Fibroblast of the aortic adventitia (primary cell): ENCODE results near the gene MCTP1. TPM values are rescaled to one million over a fixed set of nuclear protein-coding genes. Genes with fewer than 3 reads are reported as not detected.

Source experiments
- DNase-seq: peaks from one replicate; pipeline ENCODE4 v3.0.0-alpha.2; 2010; ENCODE audit warnings: low read depth
- H3K4me3 ChIP-seq: 2 replicates; pipeline ENCODE4 v1.5.1; 2011; ENCODE audit warnings: low read depth, mild to moderate bottlenecking, control low read depth, low read length, moderate library complexity
- total RNA-seq: library from RNA; depleted of rRNA; stranded (reverse); fragments of >200 nt; gene quantifications from 2 replicates; pipeline ENCODE4 v1.2.3, GENCODE V29; 2012; ENCODE audit warnings: low replicate concordance
- TF ChIP-seq, protein P1 (sequence below): IDR thresholded peaks from 2 replicates; pipeline ENCODE4 v1.5.1; 2011; ENCODE audit warnings: mild to moderate bottlenecking, low read length, control low read depth, inconsistent platforms; ENCODE audit not compliant: insufficient read depth

The MCTP1 gene
- total RNA-seq, 1 donor = 7.6 TPM

DNA sequence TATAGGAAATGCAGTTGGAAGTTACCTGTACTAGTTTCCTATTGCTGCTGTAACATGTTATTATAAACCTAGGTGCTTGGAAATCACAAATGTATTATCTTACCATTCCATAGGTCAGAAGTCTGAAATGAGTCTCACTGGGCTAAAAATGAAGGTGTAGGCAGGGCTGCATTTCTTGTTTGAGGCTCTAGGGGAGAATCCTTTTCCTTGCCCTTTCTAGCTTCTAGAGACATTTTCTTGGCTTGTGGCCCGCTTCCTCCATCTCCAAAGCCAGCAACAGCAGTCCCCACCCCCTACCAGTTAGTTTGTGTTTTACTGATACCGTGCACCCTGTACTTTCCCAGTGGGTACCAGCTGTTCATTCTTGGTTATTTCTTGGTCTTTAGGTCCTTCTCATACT lies 513.2 kb downstream of the MCTP1 start:
- TF ChIP-seq, protein P1, sequence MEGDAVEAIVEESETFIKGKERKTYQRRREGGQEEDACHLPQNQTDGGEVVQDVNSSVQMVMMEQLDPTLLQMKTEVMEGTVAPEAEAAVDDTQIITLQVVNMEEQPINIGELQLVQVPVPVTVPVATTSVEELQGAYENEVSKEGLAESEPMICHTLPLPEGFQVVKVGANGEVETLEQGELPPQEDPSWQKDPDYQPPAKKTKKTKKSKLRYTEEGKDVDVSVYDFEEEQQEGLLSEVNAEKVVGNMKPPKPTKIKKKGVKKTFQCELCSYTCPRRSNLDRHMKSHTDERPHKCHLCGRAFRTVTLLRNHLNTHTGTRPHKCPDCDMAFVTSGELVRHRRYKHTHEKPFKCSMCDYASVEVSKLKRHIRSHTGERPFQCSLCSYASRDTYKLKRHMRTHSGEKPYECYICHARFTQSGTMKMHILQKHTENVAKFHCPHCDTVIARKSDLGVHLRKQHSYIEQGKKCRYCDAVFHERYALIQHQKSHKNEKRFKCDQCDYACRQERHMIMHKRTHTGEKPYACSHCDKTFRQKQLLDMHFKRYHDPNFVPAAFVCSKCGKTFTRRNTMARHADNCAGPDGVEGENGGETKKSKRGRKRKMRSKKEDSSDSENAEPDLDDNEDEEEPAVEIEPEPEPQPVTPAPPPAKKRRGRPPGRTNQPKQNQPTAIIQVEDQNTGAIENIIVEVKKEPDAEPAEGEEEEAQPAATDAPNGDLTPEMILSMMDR = no peak
- DNase-seq = no peak

DNA sequence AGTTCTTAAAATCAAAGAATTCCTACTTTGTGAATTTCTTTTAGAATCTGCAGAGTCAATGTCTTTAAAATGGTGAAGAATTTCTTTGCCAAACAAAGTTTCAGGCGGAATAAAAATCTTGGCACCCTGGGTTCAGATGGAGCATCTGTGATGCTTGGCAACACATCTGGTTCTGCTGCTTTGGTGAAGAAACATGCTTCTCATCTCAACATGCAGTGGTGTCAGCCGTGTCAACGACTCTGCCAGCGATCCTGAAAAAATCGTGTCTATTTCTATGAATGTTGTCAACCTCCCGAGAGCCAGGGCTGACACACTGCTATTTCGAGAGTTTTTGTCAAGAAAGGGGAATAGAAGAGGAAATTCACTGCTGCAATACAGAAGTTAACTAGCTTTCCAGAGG lies 514.9 kb downstream of the MCTP1 start:
- TF ChIP-seq, protein P1 = no peak
- DNase-seq = no peak
- H3K4me3 ChIP-seq = no peak overlapping the region

More for the DNA sequence above, 513.2 kb downstream of the MCTP1 start:
- no peak overlapping the region for H3K4me3 ChIP-seq

DNA sequence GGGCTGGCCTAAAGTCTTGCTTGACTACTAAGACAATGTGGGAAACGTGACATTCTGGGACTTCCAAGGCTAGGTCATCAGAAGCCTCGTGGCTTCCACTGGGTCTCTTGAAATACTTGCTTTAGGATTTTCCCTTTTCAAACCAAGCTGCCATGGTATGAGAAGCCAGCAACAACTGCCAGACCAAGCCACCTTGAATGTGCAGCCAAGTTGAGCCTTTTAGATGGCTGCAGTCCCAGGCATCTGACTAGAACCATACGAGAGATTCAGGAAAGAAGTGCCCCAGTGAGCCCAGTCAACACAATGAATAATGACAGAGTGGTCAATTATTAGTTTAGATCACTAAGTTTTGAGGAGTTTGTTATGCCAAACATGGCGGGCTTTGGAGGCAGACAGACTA lies 523.1 kb downstream of the MCTP1 start:
- no peak overlapping the region for H3K4me3 ChIP-seq
- TF ChIP-seq, protein P1 = no peak
- no peak for DNase-seq

DNA sequence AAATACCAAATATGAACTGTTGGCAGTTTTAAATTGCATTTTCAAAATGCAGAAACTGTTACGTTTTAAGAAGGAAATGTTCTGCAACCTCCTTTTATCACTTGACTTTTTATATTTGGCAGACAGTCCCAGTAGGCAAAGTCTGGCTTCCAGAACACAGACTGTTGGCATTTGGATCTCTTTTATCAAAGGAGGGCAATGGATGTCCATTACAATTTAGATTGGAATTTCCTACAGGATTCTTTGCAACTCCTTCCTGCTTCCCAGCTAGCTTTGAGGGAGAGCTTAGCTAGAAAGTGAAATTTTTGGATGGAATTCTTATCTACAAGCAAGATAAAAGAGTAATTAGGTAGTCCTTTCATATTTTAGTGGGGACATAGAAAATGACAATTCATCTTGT lies 523.8 kb downstream of the MCTP1 start:
- no peak overlapping the region for H3K4me3 ChIP-seq
- TF ChIP-seq, protein P1 = no peak
- no peak for DNase-seq

DNA sequence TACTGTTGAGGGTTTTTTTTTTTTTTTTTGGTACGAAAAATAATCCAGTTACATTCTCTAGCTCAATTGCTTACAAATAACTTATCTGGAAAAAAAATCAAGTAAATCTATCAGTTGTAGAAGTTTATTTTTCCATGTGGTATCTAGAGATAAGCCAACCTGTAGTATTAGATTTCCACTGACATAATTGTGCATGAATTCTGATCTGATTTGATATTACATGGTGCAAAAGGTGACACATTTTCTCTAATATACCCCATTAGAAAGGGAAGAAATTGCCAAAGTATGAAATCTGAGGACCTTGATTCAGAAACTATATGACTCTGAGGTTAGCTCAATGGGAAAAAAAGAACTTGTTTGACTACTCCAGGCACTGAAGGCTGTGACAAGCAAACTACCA lies 524.9 kb downstream of the MCTP1 start:
- TF ChIP-seq, protein P1 = no peak
- no peak overlapping the region for H3K4me3 ChIP-seq
- no peak for DNase-seq

DNA sequence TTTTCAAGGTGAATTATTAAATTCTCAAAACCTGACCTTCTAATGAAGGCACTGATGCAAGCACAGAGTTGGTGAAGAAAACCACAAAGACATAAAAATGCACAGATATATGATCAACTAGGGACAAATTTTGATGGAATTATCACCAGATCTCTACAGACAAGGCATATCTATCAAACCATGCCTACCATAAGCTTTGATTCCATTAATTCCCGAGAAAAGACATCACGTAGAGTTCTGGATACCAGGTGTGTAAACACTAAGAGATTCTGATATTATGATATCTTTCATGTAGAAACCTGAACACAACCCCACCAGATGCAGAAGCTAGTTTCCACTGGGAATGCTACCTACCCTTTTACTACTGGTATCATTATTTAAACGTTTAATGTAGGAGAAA lies 525.9 kb downstream of the MCTP1 start:
- no peak for DNase-seq
- TF ChIP-seq, protein P1 = no peak
- no peak overlapping the region for H3K4me3 ChIP-seq

DNA sequence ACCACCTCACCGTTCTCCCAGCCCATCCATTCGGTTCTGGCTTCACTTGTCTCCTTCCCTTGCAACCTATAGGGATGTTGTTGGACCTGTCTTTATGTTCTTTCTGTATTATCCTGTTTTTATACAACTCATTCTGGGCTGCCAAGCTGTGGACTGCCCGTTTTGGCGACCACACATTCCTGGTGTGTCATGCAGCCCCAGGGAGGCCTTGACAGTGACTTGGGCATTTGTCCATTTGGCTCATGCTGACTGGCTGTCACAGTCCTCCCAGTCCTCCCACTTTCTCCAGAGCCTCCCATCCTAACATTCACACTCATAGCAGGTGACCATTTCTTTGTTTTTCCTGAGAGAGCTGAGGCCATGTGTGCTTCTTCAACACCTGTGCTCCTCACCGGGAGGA lies 530.1 kb downstream of the MCTP1 start:
- no peak overlapping the region for H3K4me3 ChIP-seq
- no peak for DNase-seq
- TF ChIP-seq, protein P1 = no peak
